IMR-90 (cell line): Measurements from ENCODE around the gene PPP1CA. TPM values are rescaled to one million over a fixed set of nuclear protein-coding genes. Genes with fewer than 3 reads are reported as not detected.

Source experiments
- ATAC-seq: fragments of 200-7000 bp; cut with Tn5 transposase; 2 replicates; pipeline ENCODE4 v1.9.1; 2020; ENCODE audit warnings: low read depth, mild to moderate bottlenecking, moderate library complexity
- BruUV-seq: library from RNA; stranded (reverse); fragments of 400-500 nt; replicated peaks from 2 replicates; lab custom pipeline; 2021; lab: Mats Ljungman, UMichigan
- CTCF ChIA-PET: fragments of 300-600 bp; formaldehyde crosslinking; extraction: SDS; loops from one replicate; lab custom pipeline; 2021; ENCODE audit warnings: antibody characterized with exemption; lab: Yijun Ruan, JAX
- POLR2A ChIA-PET: fragments of 300-600 bp; sonication (Branson Sonifier 250); formaldehyde crosslinking; loops from one replicate; lab custom pipeline; 2022; ENCODE audit warnings: antibody characterized with exemption; ENCODE audit not compliant: unreplicated experiment; lab: Charles Lee
- DNase-seq: peaks from one replicate; pipeline ENCODE4 v3.0.0; 2013
- H2AFZ ChIP-seq: replicated peaks from 2 replicates; pipeline ENCODE3; 2013; ENCODE audit warnings: low read length, mild to moderate bottlenecking; ENCODE audit not compliant: poor library complexity
- H2AK5ac ChIP-seq: 2 replicates; pipeline ENCODE4 v1.6.1; 2013; ENCODE audit warnings: low read depth, low read length, inconsistent platforms
- H2AK9ac ChIP-seq: replicated peaks from 2 replicates; pipeline ENCODE3; 2013; ENCODE audit warnings: mild to moderate bottlenecking, low read depth, low read length, moderate library complexity; ENCODE audit not compliant: poor library complexity
- H2BK120ac ChIP-seq: 2 replicates; pipeline ENCODE4 v1.6.1; 2013; ENCODE audit warnings: low read depth, low read length, inconsistent platforms
- H2BK15ac ChIP-seq: 3 replicates; pipeline ENCODE4 v1.6.1; 2013; ENCODE audit warnings: low read depth, low read length, inconsistent platforms
- H2BK20ac ChIP-seq: 2 replicates; pipeline ENCODE4 v1.6.1; 2013; ENCODE audit warnings: low read depth, mild to moderate bottlenecking, inconsistent platforms, low read length, moderate library complexity
- H2BK5ac ChIP-seq: 2 replicates; pipeline ENCODE4 v1.6.1; 2013; ENCODE audit warnings: mild to moderate bottlenecking, low read depth, low read length, inconsistent platforms; ENCODE audit not compliant: poor library complexity, severe bottlenecking
- H3K14ac ChIP-seq: replicated peaks from 2 replicates; pipeline ENCODE4 v1.6.1; 2013; ENCODE audit warnings: low read depth, low read length, inconsistent platforms
- H3K18ac ChIP-seq: 2 replicates; pipeline ENCODE4 v1.6.1; 2013; ENCODE audit warnings: low read depth, low read length, control low read depth
- H3K23ac ChIP-seq: 2 replicates; pipeline ENCODE4 v1.6.1; 2013; ENCODE audit warnings: low read depth, low read length, inconsistent platforms
- H3K27ac ChIP-seq: 2 replicates; pipeline ENCODE4 v1.5.1; 2013; ENCODE audit warnings: mild to moderate bottlenecking, control low read depth, low read length; ENCODE audit not compliant: insufficient read depth
- H3K27me3 ChIP-seq: 2 replicates; pipeline ENCODE4 v1.6.1; 2013; ENCODE audit warnings: low read length; ENCODE audit not compliant: control insufficient read depth, insufficient read depth
- H3K36me3 ChIP-seq: 2 replicates; pipeline ENCODE4 v1.6.1; 2013; ENCODE audit warnings: low read length, mixed read lengths; ENCODE audit not compliant: control insufficient read depth, insufficient read depth
- H3K4ac ChIP-seq: 2 replicates; pipeline ENCODE4 v1.6.1; 2013; ENCODE audit warnings: low read depth, low read length, inconsistent platforms
- H3K4me1 ChIP-seq: 2 replicates; pipeline ENCODE4 v1.6.1; 2013; ENCODE audit warnings: low read length, mixed read lengths; ENCODE audit not compliant: control insufficient read depth, insufficient read depth
- H3K4me2 ChIP-seq: 2 replicates; pipeline ENCODE4 v1.6.1; 2013; ENCODE audit warnings: low read depth, mild to moderate bottlenecking, control low read depth, low read length, moderate library complexity
- H3K4me3 ChIP-seq: 2 replicates; pipeline ENCODE4 v1.5.1; 2013; ENCODE audit warnings: low read depth, mild to moderate bottlenecking, control low read depth, low read length, moderate library complexity; ENCODE audit not compliant: insufficient read depth
- H3K56ac ChIP-seq: 2 replicates; pipeline ENCODE4 v1.6.1; 2013; ENCODE audit warnings: low read length, inconsistent platforms; ENCODE audit not compliant: insufficient read depth; ENCODE audit errors: extremely low read depth
- H3K79me1 ChIP-seq, 2 experiments: 2 replicates each; pipeline ENCODE4 v1.6.1; 2013; ENCODE audit warnings: low read length in 2 of 2, inconsistent platforms in 1 of 2, low read depth in 1 of 2
- H3K9ac ChIP-seq: 2 replicates; pipeline ENCODE4 v1.6.1; 2013; ENCODE audit warnings: low read depth, low read length, control low read depth
- H3K9me1 ChIP-seq: 2 replicates; pipeline ENCODE4 v1.6.1; 2013; ENCODE audit warnings: low read length, inconsistent platforms; ENCODE audit not compliant: insufficient read depth
- H3K9me3 ChIP-seq: 2 replicates; pipeline ENCODE4 v1.6.1; 2013; ENCODE audit warnings: low read length; ENCODE audit not compliant: control insufficient read depth, insufficient read depth
- H4K20me1 ChIP-seq: 2 replicates; pipeline ENCODE4 v1.6.1; 2013; ENCODE audit warnings: low read length, inconsistent platforms; ENCODE audit not compliant: insufficient read depth
- H4K5ac ChIP-seq: 2 replicates; pipeline ENCODE4 v1.6.1; 2013; ENCODE audit warnings: mild to moderate bottlenecking, low read depth, low read length, control low read depth
- H4K8ac ChIP-seq, 2 experiments: 2 replicates each; pipeline ENCODE4 v1.6.1; 2013; ENCODE audit warnings: low read depth in 2 of 2, low read length in 2 of 2, control low read depth in 1 of 2, inconsistent platforms in 1 of 2
- H4K91ac ChIP-seq: 2 replicates; pipeline ENCODE4 v1.6.1; 2013; ENCODE audit warnings: low read depth, low read length, inconsistent platforms; ENCODE audit not compliant: insufficient read depth
- CHD1 ChIP-seq: IDR thresholded peaks from 2 replicates; pipeline ENCODE4 v1.6.1; 2012; ENCODE audit warnings: low read depth, low read length, improper control_type of control experiment
- FOS ChIP-seq: fragments of 150-350 bp; IDR thresholded peaks from 2 replicates; pipeline ENCODE4 v1.6.1; 2016; ENCODE audit warnings: low read depth, low read length
- MAZ ChIP-seq: IDR thresholded peaks from 2 replicates; pipeline ENCODE4 v1.6.1; 2012; ENCODE audit warnings: low read depth, mild to moderate bottlenecking, low read length, improper control_type of control experiment, moderate library complexity, borderline replicate concordance
- MXI1 ChIP-seq: IDR thresholded peaks from 2 replicates; pipeline ENCODE4 v1.6.1; 2012; ENCODE audit warnings: low read depth, mild to moderate bottlenecking, low read length, moderate library complexity, borderline replicate concordance
- POLR2A ChIP-seq: IDR thresholded peaks from 2 replicates; pipeline ENCODE4 v1.6.1; 2012; ENCODE audit warnings: mild to moderate bottlenecking, low read depth, low read length
- RAD21 ChIP-seq: IDR thresholded peaks from 2 replicates; pipeline ENCODE4 v1.6.1; 2012; ENCODE audit warnings: low read length, improper control_type of control experiment
- SMC3 ChIP-seq: fragments of 150-350 bp; IDR thresholded peaks from 2 replicates; pipeline ENCODE4 v1.6.1; 2016; ENCODE audit warnings: low read depth, mild to moderate bottlenecking, antibody characterized with exemption, low read length, moderate library complexity
- USF2 ChIP-seq: fragments of 150-350 bp; IDR thresholded peaks from 2 replicates; pipeline ENCODE4 v1.6.1; 2017; ENCODE audit warnings: mild to moderate bottlenecking, antibody characterized with exemption, low read length, low read depth
- whole genome bisulfite sequencing, 2 experiments: methylation state at CpG; one replicate each; pipeline versions ENCODE4 v1.1.5 to v1.1.7; 2013; ENCODE audit warnings: missing lambda C conversion rate in 2 of 2; ENCODE audit not compliant: insufficient read length in 1 of 2; ENCODE audit errors: extremely low coverage in 2 of 2; 5-methylcytosine and 5-hydroxymethylcytosine counted together
- dilution Hi-C: fragments of 300-500 bp; cut with HindIII; formaldehyde crosslinking; loops from one replicate; pipeline ENCODE4 v1.14.3; 2018; ENCODE audit warnings: low sequenced_read_pairs; ENCODE audit not compliant: unreplicated experiment
- in situ Hi-C: fragments of 300-500 bp; cut with MboI; formaldehyde crosslinking; loops from 3 replicates; pipeline ENCODE4 v1.14.3; 2019; ENCODE audit warnings: low sequenced_read_pairs, inconsistent platforms, mixed read lengths
- intact Hi-C: fragments of 100-400 bp; cut with micrococcal nuclease; formaldehyde crosslinking; loops from 2 replicates; pipeline ENCODE4 v1.10.0; 2022
- polyA plus RNA-seq, 3 experiments: library from polyadenylated mRNA; depleted of rRNA; stranded (reverse); fragments of >200 nt; gene quantifications; 2 replicates each; pipeline ENCODE4 v1.2.3, GENCODE V29; 2012; ENCODE audit warnings: low replicate concordance in 1 of 3
- total RNA-seq: library from RNA; depleted of rRNA; stranded (reverse); fragments of >200 nt; gene quantifications from 2 replicates; pipeline ENCODE4 v1.2.3, GENCODE V29; 2012
- TF ChIP-seq, protein P1 (sequence below): fragments of 150-350 bp; IDR thresholded peaks from 2 replicates; pipeline ENCODE4 v1.6.1; 2016; ENCODE audit warnings: low read depth, mild to moderate bottlenecking, low read length, moderate library complexity, borderline replicate concordance

The PPP1CA gene
- total and polyA plus RNA-seq, 2 of the 4 experiments (the other 2 are of a cell fraction): 228 to 313 TPM

- no peak for TF ChIP-seq USF2
Measured at GRCh38 chr11:67356864-67357561, 44.6 kb downstream of the PPP1CA start (continued).

- peak overlapping the region; percentile 34; the same call in 1 of the 2 replicates for H3K23ac ChIP-seq
- H3K9ac ChIP-seq: peak overlapping the region; percentile 21; the same call in 1 of the 2 replicates
- H2BK15ac ChIP-seq: peak overlapping the region; percentile 81; the same call in 1 of the 3 replicates
- peaks cover 40% of the 10 kb centered on the region for H3K4me1 ChIP-seq
- H4K8ac ChIP-seq: peak overlapping the region; percentile 77 to 84; a peak in 3 of 4 replicates
- H3K56ac ChIP-seq: no peak overlapping the region
- in situ Hi-C loops: no loop called here
- H2BK20ac ChIP-seq: peak overlapping the region; percentile 81
- H3K4ac ChIP-seq: peak overlapping the region; percentile 99
- H2AK9ac ChIP-seq: peak overlapping the region; percentile 80
- no peak overlapping the region for H3K4me3 ChIP-seq
- POLR2A ChIA-PET: no interaction called here
- H3K27ac ChIP-seq: peak overlapping the region; percentile 87
- H3K18ac ChIP-seq: no peak overlapping the region
- H3K9me3 ChIP-seq: no peaks in the 10 kb centered on the region
- CTCF ChIA-PET: interaction anchor here (0.6 to 10.1 kb wide), 4 partner anchors 14 to 912 kb away, joined by 3 to 128 read pairs (median 8); no protein-coding TSS in a partner anchor
- peak overlapping the region; percentile 42 for H2BK5ac ChIP-seq
- peak overlapping the region; percentile 69 for H2BK120ac ChIP-seq
- peaks cover 3% of the 10 kb centered on the region; the same call in 1 of the 2 replicates for H3K36me3 ChIP-seq
- no CpG with 5 or more reads among the region's 4 CpGs for WGBS, 2 experiments
- H3K27me3 ChIP-seq: no peaks in the 10 kb centered on the region
- H4K91ac ChIP-seq: peak overlapping the region; percentile 79
- H4K5ac ChIP-seq: no peak overlapping the region
- BruUV-seq: no TSS peak
- peak overlapping the region; percentile 59; the same call in 1 of the 2 replicates for H3K14ac ChIP-seq
- peaks cover 21% of the 10 kb centered on the region for H3K9me1 ChIP-seq
- TF ChIP-seq FOS (no peak), MXI1 (no peak), POLR2A (no peak), CHD1 (no peak), SMC3 (no peak), MAZ (no peak), USF2 (no peak), RAD21 (no peak)
- TF ChIP-seq, protein P1, sequence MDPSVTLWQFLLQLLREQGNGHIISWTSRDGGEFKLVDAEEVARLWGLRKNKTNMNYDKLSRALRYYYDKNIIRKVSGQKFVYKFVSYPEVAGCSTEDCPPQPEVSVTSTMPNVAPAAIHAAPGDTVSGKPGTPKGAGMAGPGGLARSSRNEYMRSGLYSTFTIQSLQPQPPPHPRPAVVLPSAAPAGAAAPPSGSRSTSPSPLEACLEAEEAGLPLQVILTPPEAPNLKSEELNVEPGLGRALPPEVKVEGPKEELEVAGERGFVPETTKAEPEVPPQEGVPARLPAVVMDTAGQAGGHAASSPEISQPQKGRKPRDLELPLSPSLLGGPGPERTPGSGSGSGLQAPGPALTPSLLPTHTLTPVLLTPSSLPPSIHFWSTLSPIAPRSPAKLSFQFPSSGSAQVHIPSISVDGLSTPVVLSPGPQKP: no peak
- no peak overlapping the region for H3K4me2 ChIP-seq
- ATAC-seq (no peak), DNase-seq (no peak)
- intact Hi-C loops: loop anchor here (2.0 kb wide), 1 partner anchor 14 kb away; no protein-coding TSS in a partner anchor
- peaks cover 11 to 51% of the 10 kb centered on the region in 2 experiments; a peak in 3 of 4 replicates for H3K79me1 ChIP-seq
- dilution Hi-C loops: no loop called here
- H2AFZ ChIP-seq: peak overlapping the region; percentile 75
- H4K20me1 ChIP-seq: peaks cover 3% of the 10 kb centered on the region; the same call in 1 of the 2 replicates
- H2AK5ac ChIP-seq: peak overlapping the region; percentile 99
Measured at GRCh38 chr11:67356387-67356863, 45.2 kb downstream of the PPP1CA start.
